Measurements from ENCODE around the gene LSP1. TPM values are rescaled to one million over a fixed set of nuclear protein-coding genes. Genes with fewer than 3 reads are reported as not detected.

LSP1 gene
- total and polyA plus RNA-seq, 2 of the 13 experiments (the other 11 are each of a cell fraction or from before 2014, with no cell fraction given) = 0.59 to 1.00 TPM

DNA sequence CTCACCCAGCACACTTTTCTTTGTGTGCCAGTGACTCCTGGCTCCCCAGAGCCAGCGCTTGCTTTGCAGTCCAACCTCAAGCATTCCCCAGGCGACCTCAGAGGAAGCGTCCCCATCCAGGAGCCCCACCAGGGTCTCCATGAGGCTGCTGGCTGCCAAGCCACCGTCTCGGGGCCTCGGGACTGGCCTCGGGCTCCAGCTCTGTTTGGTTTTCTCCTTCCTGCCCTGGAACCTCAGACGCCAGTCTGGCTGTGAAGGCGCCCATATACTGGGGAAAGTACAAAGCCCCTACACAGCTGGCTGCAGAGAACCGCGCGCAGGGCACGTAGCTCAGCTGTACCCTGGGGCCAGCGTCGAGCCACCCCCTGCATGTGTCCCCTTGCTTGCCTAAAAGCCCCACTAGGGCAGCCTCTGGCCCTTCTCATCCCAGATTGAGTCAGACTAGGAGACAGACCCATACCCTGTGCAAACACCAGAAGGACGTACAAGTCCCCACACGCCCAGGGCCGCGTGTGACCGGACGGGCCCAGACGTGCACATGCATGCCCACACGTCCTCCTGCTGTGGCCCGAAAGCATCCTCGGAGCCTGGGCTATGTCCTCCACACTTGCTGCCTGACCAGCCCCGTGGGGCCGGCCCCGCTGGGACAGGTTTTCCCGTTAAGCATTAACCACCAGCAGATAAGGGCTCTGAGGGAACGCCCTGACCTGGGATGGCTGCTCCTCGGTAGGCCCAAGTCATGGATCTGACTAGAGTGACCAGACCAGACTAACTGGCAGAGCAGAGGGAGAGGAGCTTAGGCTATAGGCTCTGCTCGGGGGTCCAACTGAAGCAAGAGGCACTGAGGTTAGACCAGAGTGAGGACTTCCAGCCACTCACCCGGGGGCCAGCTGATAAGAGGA, 22.3 kb upstream of the LSP1 start (continued):
- TF ChIP-seq, protein P1, sequence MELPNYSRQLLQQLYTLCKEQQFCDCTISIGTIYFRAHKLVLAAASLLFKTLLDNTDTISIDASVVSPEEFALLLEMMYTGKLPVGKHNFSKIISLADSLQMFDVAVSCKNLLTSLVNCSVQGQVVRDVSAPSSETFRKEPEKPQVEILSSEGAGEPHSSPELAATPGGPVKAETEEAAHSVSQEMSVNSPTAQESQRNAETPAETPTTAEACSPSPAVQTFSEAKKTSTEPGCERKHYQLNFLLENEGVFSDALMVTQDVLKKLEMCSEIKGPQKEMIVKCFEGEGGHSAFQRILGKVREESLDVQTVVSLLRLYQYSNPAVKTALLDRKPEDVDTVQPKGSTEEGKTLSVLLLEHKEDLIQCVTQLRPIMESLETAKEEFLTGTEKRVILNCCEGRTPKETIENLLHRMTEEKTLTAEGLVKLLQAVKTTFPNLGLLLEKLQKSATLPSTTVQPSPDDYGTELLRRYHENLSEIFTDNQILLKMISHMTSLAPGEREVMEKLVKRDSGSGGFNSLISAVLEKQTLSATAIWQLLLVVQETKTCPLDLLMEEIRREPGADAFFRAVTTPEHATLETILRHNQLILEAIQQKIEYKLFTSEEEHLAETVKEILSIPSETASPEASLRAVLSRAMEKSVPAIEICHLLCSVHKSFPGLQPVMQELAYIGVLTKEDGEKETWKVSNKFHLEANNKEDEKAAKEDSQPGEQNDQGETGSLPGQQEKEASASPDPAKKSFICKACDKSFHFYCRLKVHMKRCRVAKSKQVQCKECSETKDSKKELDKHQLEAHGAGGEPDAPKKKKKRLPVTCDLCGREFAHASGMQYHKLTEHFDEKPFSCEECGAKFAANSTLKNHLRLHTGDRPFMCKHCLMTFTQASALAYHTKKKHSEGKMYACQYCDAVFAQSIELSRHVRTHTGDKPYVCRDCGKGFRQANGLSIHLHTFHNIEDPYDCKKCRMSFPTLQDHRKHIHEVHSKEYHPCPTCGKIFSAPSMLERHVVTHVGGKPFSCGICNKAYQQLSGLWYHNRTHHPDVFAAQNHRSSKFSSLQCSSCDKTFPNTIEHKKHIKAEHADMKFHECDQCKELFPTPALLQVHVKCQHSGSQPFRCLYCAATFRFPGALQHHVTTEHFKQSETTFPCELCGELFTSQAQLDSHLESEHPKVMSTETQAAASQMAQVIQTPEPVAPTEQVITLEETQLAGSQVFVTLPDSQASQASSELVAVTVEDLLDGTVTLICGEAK (IDR thresholded peaks at IDR 0.05) = no peak
- TF ChIP-seq, protein P1 (CRISPR knock-in tag; IDR thresholded peaks at IDR 0.05) = peak; percentile 90
- no peak for TF ChIP-seq FOXC1 (CRISPR knock-in tag; IDR thresholded peaks at IDR 0.05; ENCODE audit: borderline replicate concordance)
- TF ChIP-seq, protein P2, sequence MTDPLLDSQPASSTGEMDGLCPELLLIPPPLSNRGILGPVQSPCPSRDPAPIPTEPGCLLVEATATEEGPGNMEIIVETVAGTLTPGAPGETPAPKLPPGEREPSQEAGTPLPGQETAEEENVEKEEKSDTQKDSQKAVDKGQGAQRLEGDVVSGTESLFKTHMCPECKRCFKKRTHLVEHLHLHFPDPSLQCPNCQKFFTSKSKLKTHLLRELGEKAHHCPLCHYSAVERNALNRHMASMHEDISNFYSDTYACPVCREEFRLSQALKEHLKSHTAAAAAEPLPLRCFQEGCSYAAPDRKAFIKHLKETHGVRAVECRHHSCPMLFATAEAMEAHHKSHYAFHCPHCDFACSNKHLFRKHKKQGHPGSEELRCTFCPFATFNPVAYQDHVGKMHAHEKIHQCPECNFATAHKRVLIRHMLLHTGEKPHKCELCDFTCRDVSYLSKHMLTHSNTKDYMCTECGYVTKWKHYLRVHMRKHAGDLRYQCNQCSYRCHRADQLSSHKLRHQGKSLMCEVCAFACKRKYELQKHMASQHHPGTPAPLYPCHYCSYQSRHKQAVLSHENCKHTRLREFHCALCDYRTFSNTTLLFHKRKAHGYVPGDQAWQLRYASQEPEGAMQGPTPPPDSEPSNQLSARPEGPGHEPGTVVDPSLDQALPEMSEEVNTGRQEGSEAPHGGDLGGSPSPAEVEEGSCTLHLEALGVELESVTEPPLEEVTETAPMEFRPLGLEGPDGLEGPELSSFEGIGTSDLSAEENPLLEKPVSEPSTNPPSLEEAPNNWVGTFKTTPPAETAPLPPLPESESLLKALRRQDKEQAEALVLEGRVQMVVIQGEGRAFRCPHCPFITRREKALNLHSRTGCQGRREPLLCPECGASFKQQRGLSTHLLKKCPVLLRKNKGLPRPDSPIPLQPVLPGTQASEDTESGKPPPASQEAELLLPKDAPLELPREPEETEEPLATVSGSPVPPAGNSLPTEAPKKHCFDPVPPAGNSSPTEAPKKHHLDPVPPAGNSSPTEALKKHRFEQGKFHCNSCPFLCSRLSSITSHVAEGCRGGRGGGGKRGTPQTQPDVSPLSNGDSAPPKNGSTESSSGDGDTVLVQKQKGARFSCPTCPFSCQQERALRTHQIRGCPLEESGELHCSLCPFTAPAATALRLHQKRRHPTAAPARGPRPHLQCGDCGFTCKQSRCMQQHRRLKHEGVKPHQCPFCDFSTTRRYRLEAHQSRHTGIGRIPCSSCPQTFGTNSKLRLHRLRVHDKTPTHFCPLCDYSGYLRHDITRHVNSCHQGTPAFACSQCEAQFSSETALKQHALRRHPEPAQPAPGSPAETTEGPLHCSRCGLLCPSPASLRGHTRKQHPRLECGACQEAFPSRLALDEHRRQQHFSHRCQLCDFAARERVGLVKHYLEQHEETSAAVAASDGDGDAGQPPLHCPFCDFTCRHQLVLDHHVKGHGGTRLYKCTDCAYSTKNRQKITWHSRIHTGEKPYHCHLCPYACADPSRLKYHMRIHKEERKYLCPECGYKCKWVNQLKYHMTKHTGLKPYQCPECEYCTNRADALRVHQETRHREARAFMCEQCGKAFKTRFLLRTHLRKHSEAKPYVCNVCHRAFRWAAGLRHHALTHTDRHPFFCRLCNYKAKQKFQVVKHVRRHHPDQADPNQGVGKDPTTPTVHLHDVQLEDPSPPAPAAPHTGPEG (CRISPR knock-in tag; IDR thresholded peaks at IDR 0.05) = no peak
- TF ChIP-seq ZBTB7A (CRISPR knock-in tag; IDR thresholded peaks at IDR 0.05) = peak; percentile 87
- no peak; the same call in 1 of the 2 replicates for TF ChIP-seq EED (CRISPR knock-in tag; IDR thresholded peaks at IDR 0.05)
- TF ChIP-seq ZNF260 (CRISPR knock-in tag; IDR thresholded peaks at IDR 0.05; ENCODE audit: borderline replicate concordance, low read depth) = no peak
- TF ChIP-seq, protein P3, sequence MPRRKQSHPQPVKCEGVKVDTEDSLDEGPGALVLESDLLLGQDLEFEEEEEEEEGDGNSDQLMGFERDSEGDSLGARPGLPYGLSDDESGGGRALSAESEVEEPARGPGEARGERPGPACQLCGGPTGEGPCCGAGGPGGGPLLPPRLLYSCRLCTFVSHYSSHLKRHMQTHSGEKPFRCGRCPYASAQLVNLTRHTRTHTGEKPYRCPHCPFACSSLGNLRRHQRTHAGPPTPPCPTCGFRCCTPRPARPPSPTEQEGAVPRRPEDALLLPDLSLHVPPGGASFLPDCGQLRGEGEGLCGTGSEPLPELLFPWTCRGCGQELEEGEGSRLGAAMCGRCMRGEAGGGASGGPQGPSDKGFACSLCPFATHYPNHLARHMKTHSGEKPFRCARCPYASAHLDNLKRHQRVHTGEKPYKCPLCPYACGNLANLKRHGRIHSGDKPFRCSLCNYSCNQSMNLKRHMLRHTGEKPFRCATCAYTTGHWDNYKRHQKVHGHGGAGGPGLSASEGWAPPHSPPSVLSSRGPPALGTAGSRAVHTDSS (CRISPR knock-in tag; conservative IDR thresholded peaks at IDR 0.05) = no peak; the same call in 1 of the 2 replicates
- TF ChIP-seq ZNF33A (CRISPR knock-in tag; IDR thresholded peaks at IDR 0.05; ENCODE audit: borderline replicate concordance) = no peak
- no peak for TF ChIP-seq SSRP1 (CRISPR knock-in tag; IDR thresholded peaks at IDR 0.05)
- TF ChIP-seq RBFOX2 (IDR thresholded peaks at IDR 0.05; ENCODE audit: low read depth, low read length) = peak; percentile 70
- TF ChIP-seq SIN3A (IDR thresholded peaks at IDR 0.05; ENCODE audit: borderline replicate concordance, low read depth, low read length) = no peak

Data from HepG2 (cell line).